ENCODE data around the gene TMEM178A.

- TF ChIP-seq CTCF (IDR thresholded peaks at IDR 0.05; ENCODE audit: control extremely low read depth in 1 of 3, insufficient read depth in 1 of 3, low read depth in 1 of 3, low read length in 3 of 3) (no peak), TAF1 (IDR thresholded peaks at IDR 0.05; ENCODE audit: low read depth, low read length) (no peak), ATF3 (IDR thresholded peaks at IDR 0.05; ENCODE audit: insufficient read depth, low read depth, low read length) (no peak), POLR2AphosphoS5 (IDR thresholded peaks at IDR 0.05; ENCODE audit: low read depth, low read length) (no peak), CREB1 (IDR thresholded peaks at IDR 0.05) (no peak), GABPA (IDR thresholded peaks at IDR 0.05; ENCODE audit: borderline replicate concordance, insufficient read depth, low read length) (no peak), CHD2 (IDR thresholded peaks at IDR 0.05; ENCODE audit: low read length) (no peak), PHF8 (conservative IDR thresholded peaks at IDR 0.05; ENCODE audit: low read depth, low read length) (no peak), MAX (IDR thresholded peaks at IDR 0.05) (no peak), BRCA1 (IDR thresholded peaks at IDR 0.05; ENCODE audit: low read depth, low read length) (no peak)
Observed at GRCh38 chr2:39631718-39632117, 34.0 kb upstream of the TMEM178A start.

Measured in H1 (cell line).